Iris pigment epithelial cell (primary cell): ENCODE measurements around the gene RAB28.

Source experiments
- DNase-seq: peaks from one replicate; pipeline ENCODE4 v3.0.0-alpha.2; 2011; ENCODE audit warnings: low read depth

The RAB28 gene

DNA sequence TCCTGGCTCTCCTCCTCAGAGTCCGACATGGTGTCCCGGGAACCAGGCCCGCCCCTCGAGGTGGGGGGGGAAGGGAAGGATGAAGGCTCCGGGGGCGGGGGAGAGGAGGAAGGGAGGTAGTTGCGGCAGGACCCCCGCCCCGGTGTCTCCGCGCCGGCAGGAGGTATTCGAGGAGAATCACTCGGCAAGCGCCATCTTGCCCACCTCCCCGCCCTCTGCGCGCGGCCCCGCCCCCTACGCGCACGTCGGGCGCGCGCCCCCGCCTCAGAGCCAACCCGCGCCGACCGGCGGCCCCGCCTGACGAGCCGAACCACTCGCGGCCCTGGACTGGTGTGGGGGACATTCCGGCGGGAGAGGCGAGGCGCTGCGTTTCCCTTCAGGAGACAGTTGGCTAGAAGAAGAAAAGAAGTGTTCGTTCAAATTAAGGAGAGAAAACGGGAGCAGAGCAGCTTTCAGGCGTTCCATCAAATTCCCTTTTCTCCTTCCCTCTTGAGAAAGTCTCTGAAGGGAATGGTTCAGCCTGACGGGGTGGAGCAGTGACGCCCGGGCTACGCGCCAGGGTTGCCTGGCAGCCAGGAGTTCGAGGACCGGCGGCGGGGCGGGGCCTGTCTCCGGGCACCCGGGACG is at the start of gene RAB28:
Gene RAB28 (minus strand): TSS at position 219 of the 627 bp plus-strand sequence.
- DNase-seq, result peak; percentile 94

DNA sequence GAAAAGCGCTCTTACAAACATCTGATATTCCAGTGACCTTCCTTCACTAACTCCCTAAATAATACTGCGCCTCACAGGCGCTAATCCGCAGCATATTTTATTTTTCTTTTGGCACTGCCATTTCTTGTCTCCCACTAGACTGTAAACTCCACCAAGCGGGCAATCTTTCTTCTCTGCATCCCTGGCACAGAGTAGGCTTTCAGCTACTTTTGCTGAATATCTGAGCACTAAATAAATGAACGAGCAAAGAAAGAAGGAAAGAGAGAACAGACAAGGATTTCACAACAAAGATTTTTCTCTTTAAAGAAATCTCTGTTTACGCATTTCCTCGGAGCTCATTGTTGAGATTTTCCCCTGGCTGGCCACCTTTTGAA is 47.5 kb upstream of the RAB28 start:
- DNase-seq, result no peak

GRCh38 chr4:13530823-13531624 is 46.9 kb upstream of the RAB28 start:
- no peak for DNase-seq

DNA sequence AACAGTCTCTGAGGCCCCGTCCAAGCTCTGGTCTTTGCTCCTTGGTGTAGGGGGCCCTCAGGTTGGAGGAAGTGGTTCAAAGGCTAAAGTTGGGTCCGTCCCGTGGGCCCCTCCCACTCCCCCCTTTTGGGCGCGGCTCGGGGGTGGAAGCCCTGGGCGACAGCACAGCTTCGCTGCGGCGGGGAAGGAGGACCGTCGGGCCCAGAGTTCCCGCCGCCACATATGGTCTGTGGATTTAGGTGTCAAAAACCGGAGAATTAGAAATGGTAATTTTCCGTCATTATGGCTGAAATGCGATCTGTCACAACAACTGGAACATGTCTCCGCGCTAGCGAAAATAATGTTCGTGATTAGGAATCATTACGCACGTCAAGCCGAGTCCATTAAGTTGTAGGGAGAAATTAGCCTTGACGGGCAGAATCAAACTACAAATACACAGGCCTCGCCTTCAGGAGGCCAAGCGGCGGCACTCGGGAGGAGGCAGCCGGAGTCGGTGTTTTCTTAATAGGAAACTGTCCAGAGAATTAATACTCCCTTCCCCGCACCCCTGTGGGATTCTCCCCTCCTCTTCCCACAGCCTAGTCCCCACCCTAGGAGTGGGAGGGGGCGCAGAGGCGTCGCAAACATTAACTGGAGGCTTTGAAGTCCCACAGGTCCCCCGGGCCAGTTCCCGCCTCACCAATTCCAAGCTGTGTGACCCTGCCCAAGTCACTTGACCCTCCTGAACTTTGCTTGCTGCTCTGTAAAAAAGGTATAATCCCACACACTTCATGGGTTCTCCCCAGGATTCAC is 45.2 kb upstream of the RAB28 start:
- DNase-seq, result no peak

DNA sequence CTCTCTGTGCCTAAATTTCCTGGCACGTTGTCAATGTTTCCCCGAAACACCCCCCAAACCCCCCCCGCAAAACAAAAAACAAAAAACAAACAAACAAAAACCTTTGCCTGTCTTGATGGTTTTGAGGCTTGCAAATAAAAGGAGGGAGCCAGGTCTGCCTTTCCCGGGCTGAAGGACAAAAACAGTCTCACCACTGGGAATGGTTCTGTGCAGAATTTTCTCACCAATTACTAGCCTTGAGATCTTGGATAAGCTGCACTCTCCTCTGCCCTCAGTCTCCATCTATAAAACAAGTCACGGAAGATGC is 44.6 kb upstream of the RAB28 start:
- DNase-seq, result no peak

GRCh38 chr4:13527981-13528820 is 44.1 kb upstream of the RAB28 start:
- DNase-seq, result no peak

- DNase-seq, result no peak
Measured at GRCh38 chr4:13527192-13527980, 43.2 kb upstream of the RAB28 start.

GRCh38 chr4:13526658-13527057 is 42.5 kb upstream of the RAB28 start:
- no peak for DNase-seq

GRCh38 chr4:13525606-13526281 is 41.6 kb upstream of the RAB28 start:
- DNase-seq, result no peak

- peak; percentile 54 for DNase-seq
Measured at GRCh38 chr4:13524504-13525243, 40.5 kb upstream of the RAB28 start.

DNA sequence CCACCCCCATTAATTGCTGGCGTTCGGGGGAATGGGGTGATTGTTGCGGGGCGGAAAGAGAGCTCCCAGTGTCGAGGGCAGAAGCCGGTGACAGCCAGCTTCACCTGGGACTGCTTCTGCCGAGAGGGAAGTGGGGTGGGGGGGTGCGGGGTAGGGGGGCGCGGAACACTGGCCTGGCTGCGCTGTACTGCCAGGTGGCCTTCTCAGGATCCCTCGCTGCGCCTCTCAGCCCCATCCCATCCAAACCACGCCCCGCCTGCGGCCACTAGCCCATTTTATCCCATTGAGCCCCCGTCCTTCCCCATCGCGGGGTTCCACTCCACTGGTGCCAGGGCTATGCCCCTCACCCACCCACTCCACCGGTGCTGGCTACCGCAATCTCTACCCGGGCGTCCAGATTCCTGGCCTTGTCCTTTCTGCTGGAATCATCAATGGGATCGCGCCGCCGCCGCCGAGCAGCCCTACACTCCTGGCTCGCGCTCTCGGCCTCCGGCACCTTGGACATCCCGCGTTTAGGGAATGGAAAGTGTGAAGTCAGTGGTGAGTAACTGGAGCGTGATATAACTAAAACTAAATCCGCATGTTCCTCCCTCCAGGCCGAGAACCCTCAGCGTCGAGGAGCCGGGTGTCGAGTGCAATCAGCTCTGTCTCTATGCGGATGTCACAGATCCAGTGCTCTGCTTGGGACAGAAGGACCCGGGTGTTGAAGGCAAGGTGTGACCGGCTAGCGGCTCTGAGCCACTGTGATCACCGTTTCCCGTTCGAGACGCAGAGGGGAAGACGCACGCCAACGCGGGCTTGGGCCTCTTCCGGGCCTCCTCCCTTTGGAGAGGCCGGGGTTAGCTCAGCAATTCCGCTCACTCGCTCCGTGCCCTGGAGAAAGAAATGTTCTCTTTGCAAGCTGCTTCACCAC is 39.7 kb upstream of the RAB28 start:
- no peak for DNase-seq

- DNase-seq, result no peak
Measured at GRCh38 chr4:13523105-13523477, 39.0 kb upstream of the RAB28 start.

DNA sequence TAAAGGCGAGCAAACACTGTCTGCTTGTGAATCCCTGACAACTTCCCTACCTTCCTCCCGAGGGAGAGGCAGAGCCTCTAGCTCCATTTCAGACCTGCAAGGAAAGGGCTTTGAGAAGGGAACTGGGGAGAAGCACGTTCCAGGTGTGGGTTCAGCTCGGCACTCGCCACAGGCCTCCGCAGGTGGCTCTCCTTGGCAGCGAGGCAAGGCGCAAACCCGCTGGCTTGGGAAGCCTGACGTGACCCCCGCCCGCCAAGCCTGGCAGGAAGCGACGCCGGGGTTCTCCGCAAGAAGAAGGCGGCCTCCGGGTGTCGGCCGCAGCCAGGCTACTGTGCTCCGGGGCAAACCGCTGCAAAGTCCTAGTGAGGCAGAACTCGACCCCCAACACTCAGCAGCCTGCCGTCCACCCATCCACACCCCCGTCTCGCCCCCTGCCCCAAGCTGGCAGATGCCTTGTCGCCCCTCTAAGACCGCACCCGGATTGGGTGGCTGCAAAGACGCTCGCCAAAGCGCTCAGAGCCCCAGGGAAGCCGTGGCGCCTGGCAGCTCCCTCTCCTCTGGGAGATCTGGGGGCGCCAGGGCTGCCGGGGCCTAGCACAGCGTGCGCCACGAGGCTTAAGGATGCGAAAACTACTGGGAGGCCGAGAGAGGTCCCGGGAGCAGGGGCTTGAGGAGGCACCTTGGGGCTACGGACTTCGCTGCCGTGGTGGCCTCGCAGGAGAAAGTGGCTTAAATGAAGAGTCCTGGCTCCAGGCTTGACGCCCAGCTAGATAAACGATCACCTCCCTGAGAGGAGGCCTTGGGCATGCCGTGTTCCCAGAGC is 38.4 kb upstream of the RAB28 start:
- DNase-seq, result no peak

DNA sequence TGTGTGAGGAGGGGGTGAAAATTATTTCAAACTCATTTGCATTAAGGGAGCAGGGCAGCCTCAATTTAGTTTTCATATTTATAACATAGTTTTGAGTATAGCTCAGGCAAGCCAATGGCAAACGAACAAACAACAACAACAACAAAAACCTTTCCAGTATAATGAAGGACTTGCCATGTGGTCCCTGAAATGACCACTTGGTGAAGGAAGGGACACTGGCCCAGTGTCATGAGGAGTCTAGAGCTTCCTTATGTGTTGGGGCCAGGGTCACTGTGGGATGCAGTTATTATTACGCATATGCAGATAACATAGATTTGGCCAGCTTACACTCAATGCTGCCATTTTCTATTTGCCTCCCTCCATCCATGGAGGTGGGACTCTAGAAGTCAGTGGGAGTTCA is 36.9 kb upstream of the RAB28 start:
- no peak for DNase-seq

DNA sequence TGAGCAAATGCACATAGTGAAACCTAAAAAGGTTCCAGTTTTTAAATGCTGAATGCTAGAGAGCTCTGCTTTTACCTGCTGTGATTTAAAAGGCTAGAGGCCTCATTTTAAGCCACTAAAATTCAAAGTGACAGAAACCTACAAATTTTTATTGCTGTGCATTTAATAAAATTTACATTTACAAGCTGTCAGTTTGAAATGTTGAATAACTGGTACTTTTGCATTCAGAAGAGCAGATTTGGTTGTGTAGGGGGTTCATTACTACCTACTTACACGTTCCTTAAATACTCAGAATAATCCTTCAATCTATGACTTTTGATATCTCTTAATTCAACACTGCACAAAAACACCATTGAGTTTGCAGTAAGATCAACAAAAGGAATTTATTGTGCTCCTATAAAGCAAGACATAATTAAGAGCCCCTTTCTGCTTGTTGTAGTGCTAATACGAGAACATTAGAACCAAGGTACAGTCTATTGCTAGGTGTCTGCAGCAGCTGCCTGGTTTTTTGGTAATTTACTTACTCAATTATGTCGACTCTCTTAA is 32.2 kb upstream of the RAB28 start:
- DNase-seq, result no peak

- no peak for DNase-seq
Measured at GRCh38 chr4:13515268-13515667, 31.1 kb upstream of the RAB28 start.

DNA sequence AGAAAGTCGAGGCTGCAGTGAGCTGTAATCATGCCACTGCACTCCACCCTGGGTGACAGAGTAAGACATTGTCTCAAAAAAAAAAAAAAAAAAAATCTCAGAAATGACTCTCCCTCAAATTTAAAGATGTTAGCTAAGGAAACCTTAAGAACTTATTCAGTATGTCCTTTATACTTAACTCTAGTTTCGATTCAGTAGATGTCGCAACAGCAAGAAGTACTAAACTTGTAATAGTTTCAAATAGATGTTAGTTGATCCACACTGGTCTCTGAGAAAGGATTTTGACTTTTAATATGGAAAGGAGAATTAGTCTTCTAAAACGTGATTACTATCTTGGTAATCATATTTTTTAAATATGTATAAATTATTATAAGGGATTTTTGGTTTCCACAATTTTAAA is 30.6 kb upstream of the RAB28 start:
- DNase-seq, result no peak

- no peak for DNase-seq
Measured at GRCh38 chr4:13511101-13511500, 27.0 kb upstream of the RAB28 start.
